HepG2 (cell line): ENCODE measurements around the gene TMEM200A. TPM values are rescaled to one million over a fixed set of nuclear protein-coding genes. Genes with fewer than 3 reads are reported as not detected.

ENCODE experiments used
- BCLAF1 ChIP-seq: fragments of 450-650 bp; IDR thresholded peaks from 2 replicates; pipeline ENCODE4 v1.6.1; 2017; ENCODE audit warnings: mild to moderate bottlenecking
- HMGXB4 ChIP-seq, 2 experiments: sonication (generic) in 1 of 2; formaldehyde crosslinking in 1 of 2; IDR thresholded peaks; 2 replicates each; pipeline versions ENCODE4 v1.4.0 to v1.6.1; 2018 to 2020; ENCODE audit warnings: missing genetic modification reagents in 2 of 2, borderline replicate concordance in 1 of 2, low read depth in 1 of 2, mild to moderate bottlenecking in 1 of 2, missing biosample characterization in 1 of 2
- HOMEZ ChIP-seq: IDR thresholded peaks from 2 replicates; pipeline ENCODE4 v1.6.1; 2016; ENCODE audit warnings: low read depth
- ISL2 ChIP-seq: sonication (generic); formaldehyde crosslinking; IDR thresholded peaks from 2 replicates; pipeline ENCODE4 v1.5.0; 2020; ENCODE audit warnings: missing genetic modification reagents
- JUNB ChIP-seq: sonication (generic); formaldehyde crosslinking; IDR thresholded peaks from 2 replicates; pipeline ENCODE4 v1.8.0; 2022; ENCODE audit warnings: missing genetic modification reagents, mild to moderate bottlenecking, borderline replicate concordance
- RFX3 ChIP-seq: IDR thresholded peaks from 2 replicates; pipeline ENCODE4 v1.6.1; 2016; ENCODE audit warnings: missing biosample characterization, missing genetic modification reagents
- ZBTB2 ChIP-seq: sonication (generic); formaldehyde crosslinking; IDR thresholded peaks from 2 replicates; pipeline ENCODE4 v1.8.0; 2022; ENCODE audit warnings: low read depth, missing genetic modification reagents
- ZNF225 ChIP-seq: sonication (generic); formaldehyde crosslinking; IDR thresholded peaks from 2 replicates; pipeline ENCODE4 v1.4.0; 2020; ENCODE audit warnings: mild to moderate bottlenecking, missing genetic modification reagents
- ZNF563 ChIP-seq: sonication (generic); formaldehyde crosslinking; IDR thresholded peaks from 2 replicates; pipeline ENCODE4 v1.8.0; 2022; ENCODE audit warnings: mild to moderate bottlenecking, moderate library complexity, missing genetic modification reagents
- polyA plus RNA-seq, 8 experiments: library from polyadenylated mRNA; depleted of rRNA in 3 of 8; stranded (reverse) in 7 of 8; unstranded in 1 of 8; fragments of >200 nt; fragmentation: Illumina TruSeq in 4 of 8; extraction: Trizol in 4 of 8; gene quantifications; 2 replicates each; pipeline versions ENCODE4 v1.2.1 to v1.2.3, GENCODE V29; 2011 to 2016; ENCODE audit warnings: low read depth in 4 of 8, missing spikeins in 1 of 8, mixed read lengths in 1 of 8; ENCODE audit not compliant: insufficient read depth in 1 of 8
- total RNA-seq, 5 experiments: library from RNA; depleted of rRNA; stranded (reverse); fragments of >200 nt; fragmentation: Illumina TruSeq; extraction: Trizol; gene quantifications; 2 replicates each; pipeline ENCODE4 v1.2.3, GENCODE V29; 2016; ENCODE audit warnings: low read depth in 1 of 5

Gene TMEM200A
- total and polyA plus RNA-seq, 2 of the 13 experiments (the other 11 are each of a cell fraction or from before 2014, with no cell fraction given): 0.34 TPM; not detected in 1

DNA sequence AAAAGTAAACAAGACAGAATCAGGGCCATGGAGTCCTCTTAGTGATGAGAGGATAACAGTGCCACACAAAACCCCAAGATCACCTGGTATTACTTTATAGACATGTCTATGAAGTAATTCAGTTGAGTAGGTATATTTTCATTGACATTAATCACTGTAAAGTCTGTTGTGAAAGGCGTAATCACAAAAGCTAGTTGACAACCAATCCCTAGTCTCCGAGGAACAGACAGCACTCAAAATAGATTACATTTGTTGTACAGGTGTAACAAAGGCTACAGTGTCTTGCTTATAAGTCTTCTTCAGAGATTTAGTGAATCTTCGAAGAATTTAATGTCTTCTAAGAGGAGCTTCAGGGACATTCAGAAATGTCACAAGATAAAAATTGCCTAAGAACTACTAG lies 120.1 kb downstream of the TMEM200A start (continued):
- no peak for TF ChIP-seq HMGXB4 (CRISPR knock-in tag; IDR thresholded peaks at IDR 0.05; ENCODE audit: borderline replicate concordance in 1 of 2, low read depth in 1 of 2)
- no peak for TF ChIP-seq JUNB (CRISPR knock-in tag)
- TF ChIP-seq BCLAF1: no peak
- no peak for TF ChIP-seq ZNF225
- no peak for TF ChIP-seq ZNF563
- no peak for TF ChIP-seq HOMEZ
- no peak for TF ChIP-seq RFX3 (CRISPR knock-in tag)
- no peak for TF ChIP-seq ZBTB2 (CRISPR knock-in tag)
- no peak for TF ChIP-seq ISL2
- TF ChIP-seq, all 625 proteins: peak for 0
